Inflammatory macrophage (primary cell): ENCODE data around the gene PRDM15.

Source experiments
- DNase-seq, 2 donors: peaks; one replicate each; pipeline ENCODE4 v3.0.0-alpha.2; 2020 to 2022

PRDM15 gene

DNA sequence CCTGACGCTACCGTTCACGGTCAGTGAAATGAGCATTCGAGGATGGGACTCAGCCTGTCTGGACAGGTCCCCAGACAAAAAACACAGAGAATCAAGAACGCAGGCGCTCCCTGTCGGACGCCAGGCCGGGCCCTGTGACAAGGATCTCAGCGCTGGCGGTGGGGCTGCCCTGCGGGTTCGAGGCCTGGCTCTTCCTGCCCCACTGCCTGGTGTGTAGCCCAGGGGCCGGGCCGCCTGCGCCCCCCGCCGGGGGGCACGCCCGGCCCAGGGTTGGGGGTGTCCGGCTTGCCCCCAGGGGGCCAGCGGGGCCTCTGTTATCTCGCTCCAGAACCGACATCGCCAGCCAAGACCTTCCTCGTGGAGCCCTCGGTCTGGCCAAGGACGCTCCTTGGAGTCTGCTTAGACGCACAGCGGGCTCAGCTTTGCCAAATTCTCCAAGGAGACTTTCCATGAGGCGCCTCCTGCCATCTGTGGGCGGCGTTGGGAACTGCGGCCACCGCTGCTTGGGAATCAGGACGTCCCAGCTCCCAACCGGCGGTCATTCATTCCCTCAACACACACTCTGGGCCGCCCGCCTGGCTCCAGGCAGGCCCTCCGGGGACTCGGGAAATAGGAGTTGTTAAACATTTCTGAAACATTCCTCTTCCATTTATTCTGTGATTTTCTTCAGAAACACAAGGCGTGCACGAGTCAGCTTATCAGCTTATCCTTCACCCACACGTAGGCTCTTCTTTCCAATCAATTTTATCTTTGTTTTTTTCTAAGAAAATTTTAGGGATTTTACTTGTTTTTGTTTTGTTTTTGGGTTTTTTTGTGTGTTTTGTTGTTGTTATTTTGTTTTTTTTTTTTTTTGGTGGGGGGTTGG is 101.0 kb downstream of the PRDM15 start:
- DNase-seq: peak; percentile 59 to 63

DNA sequence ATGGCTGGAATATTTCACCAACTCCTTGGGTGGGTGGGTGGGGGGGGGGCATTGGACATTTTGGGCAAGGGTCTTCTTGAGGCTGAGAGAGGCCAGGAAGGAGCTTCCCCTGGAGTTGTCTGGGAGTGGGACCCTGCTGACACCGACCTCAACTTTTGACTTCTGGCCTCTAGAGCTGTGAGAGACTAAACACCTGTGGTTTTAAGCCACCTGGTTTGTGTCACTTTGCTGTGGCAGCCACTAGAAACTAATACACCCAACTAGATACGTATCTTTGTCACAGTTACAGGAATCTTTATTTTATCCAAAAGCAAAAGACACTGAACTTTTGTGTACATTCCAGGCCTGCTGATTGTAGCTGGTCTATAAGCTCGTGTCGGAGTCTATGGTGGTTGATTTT is 102.4 kb downstream of the PRDM15 start:
- DNase-seq: no peak

DNA sequence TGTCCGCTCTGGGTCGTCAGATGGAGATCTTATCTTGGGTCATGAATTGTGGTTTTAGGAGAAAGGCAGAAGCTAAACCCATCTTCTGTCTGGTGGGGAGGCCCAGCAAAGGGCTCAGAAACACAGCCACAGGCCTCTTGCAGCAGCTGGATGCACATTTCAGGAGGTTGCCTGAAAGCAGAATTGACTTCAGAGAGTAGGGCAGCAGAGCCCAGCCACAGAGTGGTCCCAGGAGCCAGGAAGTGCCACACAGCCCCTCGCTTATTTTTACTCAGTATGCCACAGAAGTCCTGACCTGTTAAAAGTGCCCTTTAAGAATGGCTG is 104.0 kb downstream of the PRDM15 start:
- no peak for DNase-seq

DNA sequence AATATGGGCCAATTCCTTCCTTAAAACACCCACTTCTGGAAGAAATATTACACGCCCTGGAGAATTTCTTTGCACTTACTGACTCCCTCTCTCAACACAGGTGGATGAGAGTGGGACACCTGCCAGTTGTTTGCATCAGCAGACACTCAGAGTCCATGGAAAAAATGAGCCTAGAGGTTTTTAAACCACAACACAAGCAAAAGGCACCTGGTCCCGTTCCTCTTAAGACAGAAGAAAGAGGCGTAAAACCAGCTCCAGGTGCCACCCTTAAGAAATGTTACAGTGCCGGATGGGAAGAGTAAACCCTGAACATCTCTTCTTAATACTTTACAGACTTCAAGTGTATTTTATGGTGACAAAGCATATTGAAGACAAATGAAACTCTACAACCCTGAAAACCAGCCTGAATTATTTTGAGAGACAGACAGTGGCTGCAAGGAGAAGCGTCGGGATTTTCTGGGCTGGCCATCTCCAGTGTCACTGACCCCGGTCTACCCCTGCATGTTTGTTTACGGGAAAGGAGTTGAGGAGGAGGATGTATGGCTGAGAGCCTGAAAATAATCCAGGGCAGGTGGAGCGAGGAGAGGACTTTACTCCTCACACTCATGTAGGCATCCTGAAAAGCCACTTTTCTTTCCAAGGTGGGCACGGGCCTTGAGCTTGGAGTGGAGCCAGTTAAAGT is 104.5 kb downstream of the PRDM15 start:
- no peak for DNase-seq

DNA sequence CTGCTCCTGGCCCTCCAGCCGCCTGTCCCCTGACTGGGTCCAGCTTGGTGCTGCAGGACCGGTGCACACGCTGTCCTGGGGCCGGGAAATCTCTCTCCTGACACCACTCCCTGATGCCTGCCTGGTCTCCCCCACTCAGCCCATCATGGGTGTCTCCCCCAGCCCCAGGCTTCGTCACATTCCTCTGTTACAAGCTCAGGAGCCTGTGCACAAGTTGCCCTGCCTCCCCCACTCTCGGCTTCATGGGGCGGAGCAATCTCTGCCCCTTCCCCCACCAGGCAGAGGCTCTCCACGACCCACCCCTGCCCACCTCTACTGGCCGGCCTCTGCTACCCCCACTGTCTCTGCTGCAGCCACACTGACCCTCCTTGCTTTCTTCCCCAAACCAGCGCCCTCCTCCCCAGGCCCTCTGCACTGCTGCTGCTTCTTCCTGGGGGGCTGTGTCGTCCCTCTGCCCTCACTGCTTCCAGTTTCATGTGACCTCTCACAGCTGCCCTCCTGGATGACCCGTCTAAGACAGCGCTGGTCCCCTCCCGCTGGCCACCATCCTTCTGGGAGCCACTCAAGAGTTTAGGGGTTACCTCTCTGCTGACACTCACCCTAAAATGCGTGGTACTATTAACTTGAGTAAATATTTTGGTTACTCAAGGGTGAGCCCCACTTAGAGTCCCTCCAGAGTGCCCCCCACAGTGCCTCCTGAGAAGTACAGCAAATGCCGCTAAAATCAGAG is 106.6 kb downstream of the PRDM15 start:
- no peak for DNase-seq

DNA sequence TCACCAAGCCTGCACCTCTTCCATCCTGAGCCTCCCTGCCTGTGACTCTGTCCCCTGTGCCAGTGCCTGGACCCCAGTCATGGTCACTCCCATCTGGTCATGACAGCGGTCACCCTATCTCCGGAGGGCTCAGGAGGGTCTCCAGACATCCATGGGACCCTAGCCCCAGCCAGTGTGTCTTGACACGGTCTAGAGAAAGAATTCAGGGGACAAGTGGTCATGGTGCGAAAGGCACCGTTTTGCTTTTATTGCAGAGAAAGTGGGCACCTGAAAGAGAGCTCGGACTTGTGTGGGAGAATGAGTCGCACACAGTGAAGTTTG is 107.6 kb downstream of the PRDM15 start:
- DNase-seq: no peak

DNA sequence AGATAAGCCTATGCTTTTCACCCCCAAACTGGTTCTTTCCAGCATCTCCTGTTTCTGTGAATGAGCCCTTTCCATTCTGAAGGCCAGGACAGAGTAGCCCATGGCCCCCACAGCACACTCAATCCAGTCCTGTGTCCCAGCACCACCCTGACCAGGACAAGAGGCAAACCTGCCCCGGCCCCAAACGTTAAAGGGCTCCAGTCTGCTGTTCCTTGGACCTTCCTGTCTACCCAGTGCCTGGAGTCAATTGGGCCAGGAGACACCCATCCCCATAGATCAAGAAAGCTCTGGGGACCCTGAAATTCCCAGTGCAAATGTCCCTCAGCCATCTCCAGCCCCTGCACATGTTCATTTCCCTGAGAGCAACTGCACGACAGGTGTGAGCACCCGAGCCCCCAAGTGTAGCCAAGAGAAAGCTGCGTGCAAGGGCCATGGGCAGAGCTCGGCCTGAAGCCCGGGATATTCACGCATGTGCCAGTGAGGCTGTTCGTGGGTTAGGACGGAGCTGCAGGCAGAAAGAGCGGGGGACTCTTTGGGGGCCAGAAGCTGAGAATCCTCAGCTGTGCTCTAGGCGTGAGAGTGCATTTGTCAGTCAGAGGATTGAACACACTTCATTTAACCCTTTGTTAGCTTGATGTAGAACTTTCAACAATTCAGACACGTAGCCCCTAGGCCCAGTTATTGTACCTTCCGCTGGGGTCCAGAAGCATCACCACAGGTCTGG is 108.1 kb downstream of the PRDM15 start:
- no peak for DNase-seq

DNA sequence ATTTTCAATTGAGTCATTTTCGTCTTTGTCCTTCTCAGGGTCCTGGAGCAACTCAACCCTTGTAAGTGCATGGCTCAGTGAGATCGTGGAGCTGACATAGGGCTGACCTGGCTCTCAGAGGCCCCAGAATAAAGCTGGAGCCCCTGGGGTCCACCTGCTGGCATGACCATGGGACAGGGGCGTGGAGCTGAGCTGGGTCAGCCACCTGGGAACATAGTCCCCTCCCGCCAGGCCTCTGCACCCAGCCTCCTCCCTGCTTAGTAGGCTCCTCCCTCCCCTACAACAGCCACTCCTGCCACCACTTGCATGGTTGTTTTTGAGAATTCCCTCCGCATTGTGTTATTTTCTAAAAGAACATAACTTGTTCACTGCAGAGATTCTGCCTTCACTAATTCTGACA is 109.2 kb downstream of the PRDM15 start:
- DNase-seq: no peak

DNA sequence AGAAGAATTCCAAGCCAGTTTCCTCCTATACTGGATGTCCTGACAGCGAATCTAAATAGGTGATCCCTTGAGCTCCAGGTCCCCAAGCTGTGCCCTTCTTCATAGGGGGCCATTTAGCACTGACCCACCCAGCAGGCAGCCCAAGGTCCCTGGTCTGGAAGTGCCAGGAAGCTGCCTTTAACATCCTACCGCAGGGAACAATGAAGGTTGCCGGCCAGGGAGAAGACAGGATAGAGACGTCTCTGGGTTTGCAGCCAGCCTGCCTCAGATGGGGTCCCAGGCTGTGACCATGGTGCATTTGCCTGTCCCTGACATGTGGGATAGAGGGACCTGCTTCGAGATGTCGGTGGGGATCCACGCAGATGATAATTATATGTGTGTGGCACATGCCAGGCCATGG is 109.6 kb downstream of the PRDM15 start:
- no peak for DNase-seq

DNA sequence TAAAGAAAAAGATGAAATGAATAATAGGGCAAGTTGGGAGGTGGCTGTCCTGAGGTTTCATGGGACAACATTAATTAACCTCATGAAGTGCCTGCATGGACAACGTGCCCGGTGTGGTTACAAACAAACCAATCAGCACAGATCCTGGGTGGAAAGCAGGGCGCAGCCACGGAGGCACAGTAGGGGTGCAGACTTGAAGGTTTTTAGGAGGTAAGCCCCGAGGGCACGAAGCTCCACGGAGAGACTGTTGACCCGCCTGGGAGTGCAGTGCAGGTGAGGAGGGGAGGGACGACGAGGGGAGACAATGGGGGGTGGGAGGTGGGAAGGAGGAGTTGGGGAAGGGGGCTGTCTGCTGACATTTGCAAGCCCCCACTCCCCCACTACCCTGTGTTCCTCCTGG is 110.0 kb downstream of the PRDM15 start:
- DNase-seq: no peak

DNA sequence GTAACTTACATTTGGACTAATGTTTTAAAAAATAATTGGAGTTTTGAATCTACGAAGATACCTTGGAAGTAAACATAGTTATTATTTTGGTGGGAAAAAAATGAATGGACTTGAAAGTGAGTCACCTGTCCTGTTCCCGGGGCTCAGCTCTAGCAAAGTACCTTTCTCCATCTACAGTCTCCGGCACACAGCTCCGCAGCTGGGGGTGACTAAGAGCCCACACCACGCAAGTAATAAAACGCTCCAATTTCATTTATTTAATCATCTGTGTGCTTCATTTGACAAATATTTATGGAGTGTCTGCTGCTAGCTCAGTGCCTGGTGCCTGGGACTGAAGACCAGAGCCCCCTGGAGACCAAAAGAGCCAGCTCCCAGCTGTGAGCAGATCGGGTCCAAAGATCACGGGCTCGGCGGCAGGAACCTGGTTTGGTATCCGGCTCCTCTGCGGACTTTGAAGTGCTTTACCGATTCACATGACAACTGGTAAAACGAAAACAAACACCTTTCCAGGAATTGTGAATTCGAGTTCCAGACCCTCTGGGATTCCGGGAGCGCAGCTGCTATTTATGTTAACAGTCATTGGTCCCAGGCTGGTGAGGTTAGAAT is 110.6 kb downstream of the PRDM15 start:
- peak in 1 of 2 donors; percentile 7 for DNase-seq

DNA sequence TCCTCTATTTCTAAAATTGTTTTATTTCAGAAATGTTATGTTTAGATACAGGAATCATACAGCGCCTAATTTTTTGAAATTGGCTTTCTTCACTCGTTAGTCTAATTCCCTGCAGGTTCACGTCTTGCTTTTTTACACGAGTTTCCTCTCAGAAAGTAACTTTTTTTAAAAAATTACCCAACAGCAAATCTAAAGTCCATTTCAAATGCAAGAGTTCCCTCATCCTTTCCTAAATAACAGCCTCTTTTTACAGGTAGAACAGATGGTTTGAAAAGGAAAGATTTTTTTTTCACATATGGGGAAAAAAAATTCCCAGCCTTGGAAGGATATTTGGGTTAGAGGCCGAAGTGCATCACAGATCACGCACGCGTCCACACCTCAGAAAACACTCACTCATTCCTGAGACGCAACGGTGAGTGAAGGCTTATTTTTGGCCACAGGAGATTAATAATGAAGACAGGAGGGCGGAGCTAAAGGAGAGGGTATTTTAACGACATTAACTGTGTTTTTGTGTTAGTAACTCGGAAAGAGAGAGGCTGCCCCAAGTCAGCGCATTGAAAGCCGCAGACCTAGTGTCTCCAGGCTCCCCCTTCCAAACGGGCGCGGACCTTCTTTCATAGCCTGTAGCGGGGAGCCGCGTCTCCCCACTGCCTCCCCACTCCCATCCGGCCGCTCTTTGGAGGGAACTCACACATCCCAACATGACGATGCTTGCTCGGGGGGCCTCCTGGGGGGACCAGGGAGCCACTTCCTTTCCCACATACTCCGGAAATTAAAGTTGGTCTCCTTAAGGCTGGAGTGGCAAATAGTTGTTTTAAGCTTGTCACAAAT is 111.3 kb downstream of the PRDM15 start:
- no peak for DNase-seq

DNA sequence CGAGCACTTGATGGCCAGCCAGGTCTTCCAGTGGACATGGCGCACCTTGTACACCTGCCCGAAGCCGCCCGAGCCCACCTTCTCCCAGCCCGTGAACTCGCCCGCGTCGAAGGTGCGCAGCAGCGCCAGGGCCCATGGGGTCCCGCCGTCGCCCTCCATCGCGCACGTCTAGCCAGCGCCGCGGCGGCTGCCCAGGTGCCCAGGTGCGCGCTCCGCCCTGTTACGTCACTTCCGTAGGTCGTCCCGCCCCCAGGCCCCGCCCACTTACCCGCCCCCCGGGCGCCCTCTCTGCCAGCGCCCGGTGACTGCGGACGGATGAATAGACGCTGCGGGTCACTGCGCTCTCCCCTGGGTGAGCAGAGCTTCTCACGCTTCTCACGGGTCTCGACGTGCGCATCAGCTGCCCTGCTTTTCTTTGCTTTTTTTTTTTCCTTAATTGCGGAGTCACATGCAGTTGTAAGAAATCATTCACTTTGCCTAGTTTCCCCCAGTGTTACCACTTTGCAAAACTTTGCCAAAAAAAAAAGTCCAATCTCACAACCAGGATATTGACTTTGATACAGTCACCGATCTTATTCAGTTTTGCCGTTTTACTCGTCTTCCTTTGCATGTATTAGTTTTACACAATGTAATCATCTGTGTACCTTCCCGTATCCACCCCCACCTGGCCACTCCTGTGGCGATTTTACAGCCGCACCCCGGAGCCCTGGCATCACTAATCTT is 112.1 kb downstream of the PRDM15 start, which contains the start of gene RIPK4:
TSS of gene RIPK4 (minus strand) at position 170 of the 723 bp plus-strand sequence. CDS start at position 159, 11 bp downstream.
- DNase-seq: no peak

DNA sequence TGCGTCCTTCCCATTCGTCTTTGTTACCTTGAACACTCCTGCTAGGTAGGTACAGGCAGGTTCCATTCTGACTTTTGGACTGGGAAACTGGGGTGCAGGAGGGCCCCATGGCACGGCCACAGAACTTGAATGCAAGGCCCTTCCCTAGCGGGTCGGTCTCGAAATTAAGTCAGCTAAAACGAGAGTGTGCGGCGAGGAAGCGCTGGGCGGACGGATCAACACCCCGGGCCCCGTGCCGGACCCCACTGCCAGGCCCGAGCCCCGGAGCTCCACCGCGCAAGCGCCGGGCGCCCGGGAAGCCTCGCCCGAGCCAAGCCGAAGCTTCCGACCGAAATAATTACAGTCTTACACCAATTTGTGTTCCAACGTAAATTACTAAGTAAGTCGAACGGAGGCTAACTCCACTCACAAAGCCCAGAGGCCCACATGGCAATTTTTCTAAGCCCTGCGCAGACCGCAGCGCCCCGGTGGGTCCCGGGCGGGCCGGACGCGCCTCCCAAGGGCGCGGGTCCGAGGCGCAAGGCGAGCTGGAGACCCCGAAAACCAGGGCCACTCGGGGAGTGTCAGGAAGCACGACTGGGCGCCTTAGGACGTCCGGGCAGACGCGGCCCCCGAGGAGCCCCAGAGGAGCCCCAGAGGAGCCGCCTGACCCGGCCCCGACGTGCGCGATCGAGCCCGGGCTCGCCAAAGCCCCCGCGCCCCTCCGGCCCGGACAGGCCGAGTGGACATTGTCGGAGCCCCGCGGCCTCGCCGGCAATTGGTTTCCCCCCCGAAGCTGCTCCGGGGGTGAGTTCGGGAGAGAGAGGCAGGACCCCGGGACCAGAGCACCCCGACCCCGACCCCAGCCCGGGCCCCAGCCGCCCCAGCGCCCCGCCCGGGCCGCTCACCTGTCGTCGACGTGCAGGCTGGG is 112.9 kb downstream of the PRDM15 start:
- DNase-seq: no peak

DNA sequence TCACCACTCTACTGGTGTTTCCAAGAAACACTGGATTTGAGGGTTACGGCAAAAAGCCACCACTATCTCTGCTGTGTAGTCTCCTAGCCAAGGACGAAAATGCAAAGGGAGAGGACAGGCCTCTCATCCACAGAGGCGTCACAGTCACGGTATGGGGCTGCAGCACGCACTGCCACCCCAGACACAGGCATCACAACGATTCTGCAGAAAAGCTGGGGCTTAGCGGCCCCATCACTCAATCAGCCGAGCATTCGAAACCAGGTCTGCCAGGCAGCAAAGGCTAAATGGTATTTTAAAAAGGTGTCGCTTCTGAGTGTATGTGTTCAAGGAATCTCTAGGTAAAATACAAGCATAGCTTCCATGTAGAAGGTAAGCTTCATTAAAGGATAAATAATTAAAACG is 113.7 kb downstream of the PRDM15 start:
- DNase-seq: no peak

DNA sequence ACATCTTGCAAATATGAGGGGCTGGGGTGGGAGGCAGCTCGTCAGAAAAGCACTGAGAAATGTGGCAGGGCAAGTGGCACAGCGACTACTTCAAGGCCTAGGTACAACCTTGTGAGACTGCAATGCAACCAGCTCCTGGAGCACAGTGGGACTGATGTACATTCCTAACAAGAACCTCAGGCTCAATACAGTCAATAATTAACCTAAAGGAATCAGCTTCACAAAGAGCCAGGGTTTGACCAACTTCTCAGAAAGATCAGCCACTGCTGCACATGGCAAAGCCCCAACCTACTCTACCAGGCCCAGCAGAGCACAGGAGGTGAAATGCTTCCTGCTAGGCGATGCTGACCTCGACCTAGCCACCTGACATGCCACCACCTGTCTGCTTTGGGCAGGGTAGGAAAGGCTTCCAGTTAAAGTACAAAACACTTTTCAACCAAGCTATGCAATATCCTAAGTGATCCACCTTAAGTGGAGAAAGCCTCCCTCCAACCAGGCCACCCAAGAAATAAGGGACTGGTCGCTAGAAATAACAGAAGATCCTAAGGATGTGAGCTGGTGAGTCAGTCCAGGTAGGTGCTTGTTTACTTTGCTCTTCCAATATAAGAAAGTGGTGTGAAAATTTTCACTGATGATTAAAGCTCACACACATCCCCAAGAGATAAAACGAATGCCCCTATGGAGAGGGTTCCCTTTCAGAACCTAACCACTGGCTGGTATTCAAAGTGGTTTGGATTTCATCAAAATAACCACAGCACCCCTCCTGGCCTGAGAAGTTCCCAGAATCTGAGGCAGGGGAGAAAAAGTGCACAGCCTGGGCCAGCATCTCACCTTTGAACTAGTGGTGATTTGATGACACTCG is 114.4 kb downstream of the PRDM15 start:
- no peak for DNase-seq

DNA sequence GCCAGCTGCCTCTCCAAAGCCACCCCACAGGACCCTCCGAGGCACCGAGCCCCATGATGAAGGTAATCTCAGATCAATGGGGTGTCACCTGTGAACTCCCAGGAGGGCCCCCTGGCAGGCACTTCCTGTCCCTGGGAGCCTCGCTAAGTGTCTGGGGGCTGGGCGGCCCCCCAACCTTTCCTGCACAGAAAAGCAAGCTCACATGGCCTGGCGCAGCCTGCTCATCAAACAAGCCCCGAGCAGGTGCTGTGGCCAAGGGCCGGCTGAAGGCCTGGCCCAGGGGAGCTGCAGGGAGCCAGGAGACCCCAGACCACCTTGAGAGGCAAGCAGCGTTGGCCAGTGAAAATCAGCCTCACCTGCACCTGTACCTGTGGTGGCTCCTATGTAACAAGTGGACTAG is 115.1 kb downstream of the PRDM15 start:
- DNase-seq: no peak

DNA sequence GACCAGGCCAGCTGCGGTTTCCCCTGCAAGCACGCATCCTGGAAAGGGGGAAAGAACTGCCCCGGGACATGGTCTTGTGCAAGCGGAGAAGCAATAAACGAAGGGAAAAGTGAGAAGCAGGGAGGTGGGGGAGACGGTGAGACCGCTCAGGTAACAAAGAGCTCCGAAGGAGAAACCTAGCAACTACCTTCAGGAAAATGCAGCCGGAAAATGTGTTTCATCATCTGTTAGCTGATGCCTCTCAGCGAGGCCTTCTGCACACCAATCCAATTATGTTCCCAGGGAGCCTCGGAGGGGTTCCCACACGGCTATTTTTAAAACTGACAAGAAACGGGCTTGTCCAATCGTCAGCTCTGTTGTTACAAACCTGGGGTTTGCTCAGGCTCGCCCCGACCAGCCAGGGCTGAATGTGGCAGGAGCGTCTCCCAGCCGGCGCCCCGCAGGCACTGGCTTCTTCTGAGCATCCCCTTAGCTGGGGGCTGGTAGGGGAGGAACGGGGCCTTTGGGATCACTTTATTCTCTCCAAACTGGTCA is 115.7 kb downstream of the PRDM15 start:
- DNase-seq: no peak

DNA sequence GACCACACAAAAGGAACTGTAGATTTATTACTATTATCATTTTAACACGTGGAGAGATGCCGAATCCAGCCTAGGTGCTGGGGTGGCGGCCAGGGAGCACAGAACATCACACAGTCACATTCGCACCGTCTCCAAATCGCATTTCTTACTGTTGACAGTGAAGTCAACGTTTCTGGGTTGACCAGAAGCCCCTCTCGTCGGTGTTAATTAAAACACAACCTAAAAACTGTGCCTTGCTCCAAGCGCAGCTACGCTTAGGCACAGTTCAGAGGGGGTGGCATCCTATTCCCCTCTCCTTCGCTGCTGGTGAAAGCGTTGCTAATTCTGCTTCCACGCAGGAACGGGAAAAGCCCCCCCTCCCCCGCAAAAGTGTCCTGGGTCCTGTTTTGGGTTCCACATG is 116.4 kb downstream of the PRDM15 start:
- no peak for DNase-seq
